ENCODE results near the gene C1QTNF5. TPM values are rescaled to one million over a fixed set of nuclear protein-coding genes. Genes with fewer than 3 reads are reported as not detected.

C1QTNF5 gene
- total and polyA plus RNA-seq, 9 donors: 20.3 to 41.9 (median 35.1) TPM

DNA sequence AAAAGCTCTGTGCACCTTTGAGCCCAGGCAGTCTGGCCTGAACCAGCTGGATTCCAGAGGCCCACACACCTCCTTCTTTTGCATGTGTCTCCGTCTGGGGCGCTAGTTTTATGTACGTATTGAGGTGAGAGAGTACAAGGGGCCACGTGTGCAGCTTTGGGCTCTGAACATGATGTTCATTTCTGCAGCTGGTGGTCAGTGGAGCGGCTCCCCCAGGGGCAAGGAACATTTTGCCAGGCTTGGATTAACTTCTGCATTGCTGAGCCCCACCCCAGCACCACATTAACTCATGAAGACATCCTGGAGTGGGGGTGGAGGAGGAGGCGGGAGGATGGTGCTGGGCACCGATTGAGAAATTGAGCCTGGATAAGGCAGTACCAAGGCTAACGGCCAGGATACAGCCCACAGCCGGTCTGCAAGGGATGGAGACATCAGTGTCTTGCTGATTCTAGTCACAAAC is 27.0 kb upstream of the C1QTNF5 start:
- H3K9me3 ChIP-seq (replicated peaks; ENCODE audit: control insufficient read depth, low read depth, low read length): no peaks in the 10 kb centered on the region
- WGBS (ENCODE audit: insufficient coverage): 0% methylated on average over 1 of the region's 9 CpGs
- H3K36me3 ChIP-seq (ENCODE audit: control insufficient read depth, insufficient read depth, low read length): peaks cover 5% of the 10 kb centered on the region
- H3K4me3 ChIP-seq (ENCODE audit: low read length): no peak overlapping the region
- DNase-seq: no peak
- H3K27me3 ChIP-seq (ENCODE audit: control insufficient read depth, insufficient read depth, low read length): peaks cover 11% of the 10 kb centered on the region
- peaks cover 91% of the 10 kb centered on the region for H3K4me1 ChIP-seq (ENCODE audit: control insufficient read depth, insufficient read depth, low read length)
- peak overlapping the region; percentile 91 for H3K27ac ChIP-seq (ENCODE audit: low read length)

DNA sequence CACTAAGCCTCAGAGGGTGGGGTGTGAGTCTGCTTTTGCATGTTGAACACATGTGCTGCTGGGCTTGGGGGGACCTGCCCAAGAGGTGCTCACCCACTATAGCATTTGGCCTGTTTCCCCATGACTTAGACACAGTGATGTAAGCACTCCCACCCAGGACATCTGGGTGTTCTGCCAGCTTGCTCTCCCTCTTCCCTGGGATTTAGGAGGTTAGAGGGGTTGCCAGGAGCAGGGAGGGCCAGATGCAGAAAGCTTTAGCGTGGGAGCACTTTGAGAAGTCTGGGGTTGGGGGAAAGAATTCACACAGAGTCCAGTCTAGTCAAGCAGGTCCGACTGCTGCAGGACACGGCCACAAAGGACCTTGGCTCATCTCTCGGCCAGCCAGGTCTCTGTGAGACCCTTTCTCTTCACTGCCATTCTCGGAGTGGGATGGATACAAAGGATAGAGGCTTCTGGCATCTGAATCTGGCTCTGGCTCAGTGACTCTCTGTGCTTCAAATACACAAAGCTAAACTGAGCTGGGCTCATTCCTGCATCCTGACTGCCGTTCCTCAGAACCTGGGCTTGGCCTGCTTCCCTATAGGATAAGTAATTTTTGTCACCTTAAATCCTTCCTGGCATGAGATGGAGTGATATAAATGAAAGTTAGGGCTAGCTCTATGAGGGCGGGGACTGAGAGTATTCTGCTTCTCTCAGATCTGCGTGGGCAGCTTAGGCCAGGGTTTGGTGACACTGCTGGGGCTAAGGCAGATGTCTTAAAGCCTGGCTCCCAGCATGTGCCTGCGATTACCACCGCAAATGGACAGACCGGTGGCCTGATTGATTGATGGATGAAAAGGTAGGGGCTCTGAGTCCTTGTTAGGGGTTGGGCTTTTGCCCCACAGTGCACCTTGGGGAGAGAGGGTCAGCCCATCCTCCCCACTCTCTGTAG is 26.3 kb upstream of the C1QTNF5 start:
- no peak overlapping the region for H3K4me3 ChIP-seq (ENCODE audit: low read length)
- WGBS (ENCODE audit: insufficient coverage): 60% methylated on average over 8 of the region's 11 CpGs
- H3K36me3 ChIP-seq (ENCODE audit: control insufficient read depth, insufficient read depth, low read length): peaks cover 2% of the 10 kb centered on the region
- peaks cover 91% of the 10 kb centered on the region for H3K4me1 ChIP-seq (ENCODE audit: control insufficient read depth, insufficient read depth, low read length)
- H3K9me3 ChIP-seq (replicated peaks; ENCODE audit: control insufficient read depth, low read depth, low read length): no peaks in the 10 kb centered on the region
- DNase-seq: no peak
- peaks cover 11% of the 10 kb centered on the region for H3K27me3 ChIP-seq (ENCODE audit: control insufficient read depth, insufficient read depth, low read length)
- H3K27ac ChIP-seq (ENCODE audit: low read length): peak overlapping the region; percentile 91

- peaks cover 86% of the 10 kb centered on the region for H3K4me1 ChIP-seq (ENCODE audit: control insufficient read depth, insufficient read depth, low read length)
- H3K36me3 ChIP-seq (ENCODE audit: control insufficient read depth, insufficient read depth, low read length): peaks cover 2% of the 10 kb centered on the region
- peaks cover 11% of the 10 kb centered on the region for H3K27me3 ChIP-seq (ENCODE audit: control insufficient read depth, insufficient read depth, low read length)
- H3K9me3 ChIP-seq (replicated peaks; ENCODE audit: control insufficient read depth, low read depth, low read length): no peaks in the 10 kb centered on the region
- WGBS (ENCODE audit: insufficient coverage): 82% methylated on average over 4 of the region's 6 CpGs
- peak overlapping the region; percentile 75 for H3K27ac ChIP-seq (ENCODE audit: low read length)
- no peak for DNase-seq
- no peak overlapping the region for H3K4me3 ChIP-seq (ENCODE audit: low read length)
Observed at GRCh38 chr11:119365071-119365591, 24.4 kb upstream of the C1QTNF5 start.

GRCh38 chr11:119363851-119364590 is 23.3 kb upstream of the C1QTNF5 start:
- Histone ChIP-seq H3K36me3 (ENCODE audit: control insufficient read depth, insufficient read depth, low read length) (peaks cover 12% of the 10 kb centered on the region), H3K4me3 (ENCODE audit: low read length) (peak overlapping the region; percentile 44), H3K4me1 (ENCODE audit: control insufficient read depth, insufficient read depth, low read length) (peaks cover 82% of the 10 kb centered on the region), H3K27ac (ENCODE audit: low read length) (peak overlapping the region; percentile 85), H3K27me3 (ENCODE audit: control insufficient read depth, insufficient read depth, low read length) (peaks cover 11% of the 10 kb centered on the region), H3K9me3 (replicated peaks; ENCODE audit: control insufficient read depth, low read depth, low read length) (no peaks in the 10 kb centered on the region)
- DNase-seq: peak; percentile 75
- 1% methylated on average over 88 of the region's 88 CpGs for WGBS (ENCODE audit: insufficient coverage)

- Histone ChIP-seq H3K36me3 (ENCODE audit: control insufficient read depth, insufficient read depth, low read length) (peaks cover 19% of the 10 kb centered on the region), H3K27ac (ENCODE audit: low read length) (peak overlapping the region; percentile 85), H3K4me3 (ENCODE audit: low read length) (peak overlapping the region; percentile 44), H3K27me3 (ENCODE audit: control insufficient read depth, insufficient read depth, low read length) (peaks cover 11% of the 10 kb centered on the region), H3K9me3 (replicated peaks; ENCODE audit: control insufficient read depth, low read depth, low read length) (no peaks in the 10 kb centered on the region), H3K4me1 (ENCODE audit: control insufficient read depth, insufficient read depth, low read length) (peaks cover 75% of the 10 kb centered on the region)
- no peak for DNase-seq
- WGBS (ENCODE audit: insufficient coverage): 29% methylated on average over 34 of the region's 44 CpGs
Observed at GRCh38 chr11:119363081-119363850, 22.6 kb upstream of the C1QTNF5 start.

GRCh38 chr11:119362741-119363080 is 22.0 kb upstream of the C1QTNF5 start:
- peak overlapping the region; percentile 44 for H3K4me3 ChIP-seq (ENCODE audit: low read length)
- peak overlapping the region; percentile 85 for H3K27ac ChIP-seq (ENCODE audit: low read length)
- no peak for DNase-seq
- H3K4me1 ChIP-seq (ENCODE audit: control insufficient read depth, insufficient read depth, low read length): peaks cover 69% of the 10 kb centered on the region
- H3K9me3 ChIP-seq (replicated peaks; ENCODE audit: control insufficient read depth, low read depth, low read length): no peaks in the 10 kb centered on the region
- H3K36me3 ChIP-seq (ENCODE audit: control insufficient read depth, insufficient read depth, low read length): peaks cover 23% of the 10 kb centered on the region
- 95% methylated on average over 3 of the region's 5 CpGs for WGBS (ENCODE audit: insufficient coverage)
- H3K27me3 ChIP-seq (ENCODE audit: control insufficient read depth, insufficient read depth, low read length): peaks cover 11% of the 10 kb centered on the region

GRCh38 chr11:119361941-119362725 is 21.4 kb upstream of the C1QTNF5 start:
- Histone ChIP-seq H3K27me3 (ENCODE audit: control insufficient read depth, insufficient read depth, low read length) (peaks cover 11% of the 10 kb centered on the region), H3K9me3 (replicated peaks; ENCODE audit: control insufficient read depth, low read depth, low read length) (no peaks in the 10 kb centered on the region), H3K4me3 (ENCODE audit: low read length) (peak overlapping the region; percentile 44), H3K36me3 (ENCODE audit: control insufficient read depth, insufficient read depth, low read length) (peaks cover 28% of the 10 kb centered on the region), H3K4me1 (ENCODE audit: control insufficient read depth, insufficient read depth, low read length) (peaks cover 64% of the 10 kb centered on the region), H3K27ac (ENCODE audit: low read length) (peak overlapping the region; percentile 85)
- no peak for DNase-seq
- 54% methylated on average over 5 of the region's 11 CpGs for WGBS (ENCODE audit: insufficient coverage)

- peaks cover 62% of the 10 kb centered on the region for H3K4me1 ChIP-seq (ENCODE audit: control insufficient read depth, insufficient read depth, low read length)
- H3K36me3 ChIP-seq (ENCODE audit: control insufficient read depth, insufficient read depth, low read length): peaks cover 29% of the 10 kb centered on the region
- H3K27ac ChIP-seq (ENCODE audit: low read length): peak overlapping the region; percentile 85
- no peak overlapping the region for H3K4me3 ChIP-seq (ENCODE audit: low read length)
- 16% methylated on average over 4 of the region's 8 CpGs for WGBS (ENCODE audit: insufficient coverage)
- peaks cover 11% of the 10 kb centered on the region for H3K27me3 ChIP-seq (ENCODE audit: control insufficient read depth, insufficient read depth, low read length)
- H3K9me3 ChIP-seq (replicated peaks; ENCODE audit: control insufficient read depth, low read depth, low read length): no peaks in the 10 kb centered on the region
- peak; percentile 83 for DNase-seq
Observed at GRCh38 chr11:119361056-119361787, 20.5 kb upstream of the C1QTNF5 start.
